ENCODE data around the gene COQ10A. TPM values are rescaled to one million over a fixed set of nuclear protein-coding genes. Genes with fewer than 3 reads are reported as not detected.

Gene COQ10A
- 10 to 100 TPM; 11.0 to 21.2 (median 15.5) TPM for polyA plus RNA-seq (ENCODE audit: insufficient read length in 4 of 4)

DNA sequence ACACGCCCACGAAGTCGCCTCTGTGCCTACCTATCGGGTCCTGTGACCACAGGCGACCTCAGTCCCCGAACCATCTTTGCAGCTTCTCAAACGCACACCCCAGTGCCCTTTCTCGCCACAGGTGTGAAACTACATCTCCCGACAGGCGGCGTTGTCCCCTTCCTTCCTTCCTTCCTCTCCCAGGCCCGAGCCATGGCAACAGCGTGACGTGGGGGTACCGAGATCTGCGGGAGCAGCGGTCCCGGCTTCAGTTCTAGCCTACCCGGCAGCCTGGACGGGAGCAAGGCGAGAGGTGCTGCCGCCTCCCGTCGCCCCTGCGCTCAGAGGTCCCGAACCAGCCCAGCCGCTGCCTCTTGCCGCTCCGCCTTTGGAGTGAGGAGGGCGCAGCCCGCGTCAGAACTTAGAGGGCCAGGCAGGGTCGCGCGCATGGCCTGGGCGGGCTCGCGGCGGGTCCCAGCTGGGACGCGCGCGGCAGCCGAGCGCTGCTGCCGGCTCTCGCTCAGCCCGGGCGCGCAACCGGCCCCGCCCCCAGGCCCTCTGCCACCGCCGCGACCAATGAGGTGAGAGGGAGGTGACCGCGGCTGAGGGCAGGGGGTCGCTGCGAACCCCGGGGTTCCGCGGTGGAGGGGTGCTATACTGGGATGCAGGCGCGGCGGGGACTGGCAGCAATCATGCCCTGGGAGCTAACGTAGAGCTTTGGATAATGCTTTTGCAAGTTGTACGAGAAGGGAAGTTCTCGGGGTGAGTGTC lies at the start of gene COQ10A:
Gene COQ10A (plus strand): TSS at position 250 of the 750 bp plus-strand sequence. CDS start 177 bp downstream, at position 427.
- peak; percentile 76 to 82 (median 81) for DNase-seq (ENCODE audit: low read depth in 4 of 4, low spot score in 3 of 4)

- DNase-seq (ENCODE audit: low read depth in 4 of 4, low spot score in 3 of 4), result no peak
Observed at GRCh38 chr12:56219840-56220239, 46.9 kb upstream of the COQ10A start.

- no peak for DNase-seq (ENCODE audit: low read depth in 4 of 4, low spot score in 3 of 4)
Observed at GRCh38 chr12:56220611-56221231, 46.0 kb upstream of the COQ10A start.

DNA sequence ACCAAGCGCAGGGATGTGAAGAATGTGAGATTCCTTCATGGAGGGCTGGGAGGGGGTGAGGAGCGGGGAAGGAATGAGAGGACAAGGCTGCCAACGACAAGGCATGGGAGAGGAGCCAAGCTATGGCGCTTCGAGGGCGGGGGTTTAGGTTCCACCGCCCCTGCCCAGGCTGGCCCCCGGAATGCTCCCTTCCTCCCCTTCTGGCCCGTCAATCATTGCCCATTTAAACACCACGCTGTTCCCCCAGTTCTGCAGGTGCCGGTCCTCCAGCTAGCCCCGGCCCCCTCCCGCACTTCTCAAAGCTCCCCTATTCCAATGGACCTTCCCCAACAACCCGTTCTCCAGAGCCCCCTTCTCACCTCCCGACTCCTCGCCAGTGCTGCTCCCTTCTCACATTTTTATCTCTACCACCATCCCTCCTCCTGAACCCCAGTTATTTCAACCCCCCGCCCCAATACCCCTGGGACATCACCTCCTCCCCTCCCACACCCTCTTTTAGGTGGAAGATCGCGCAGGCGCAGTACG lies 45.4 kb upstream of the COQ10A start:
- peak in 2 of 4 donors; percentile 49 to 51 for DNase-seq (ENCODE audit: low read depth in 4 of 4, low spot score in 3 of 4)

GRCh38 chr12:56221757-56222530 lies 44.8 kb upstream of the COQ10A start, which contains the start of gene RNF41:
TSS of gene RNF41 (minus strand) at chr12:56221922. CDS start at chr12:56214047, 7,875 bp downstream.
- peak; percentile 93 to 97 (median 96) for DNase-seq (ENCODE audit: low read depth in 4 of 4, low spot score in 3 of 4)

- no peak for DNase-seq (ENCODE audit: low read depth in 4 of 4, low spot score in 3 of 4)
Observed at GRCh38 chr12:56222531-56222895, 44.2 kb upstream of the COQ10A start.

DNA sequence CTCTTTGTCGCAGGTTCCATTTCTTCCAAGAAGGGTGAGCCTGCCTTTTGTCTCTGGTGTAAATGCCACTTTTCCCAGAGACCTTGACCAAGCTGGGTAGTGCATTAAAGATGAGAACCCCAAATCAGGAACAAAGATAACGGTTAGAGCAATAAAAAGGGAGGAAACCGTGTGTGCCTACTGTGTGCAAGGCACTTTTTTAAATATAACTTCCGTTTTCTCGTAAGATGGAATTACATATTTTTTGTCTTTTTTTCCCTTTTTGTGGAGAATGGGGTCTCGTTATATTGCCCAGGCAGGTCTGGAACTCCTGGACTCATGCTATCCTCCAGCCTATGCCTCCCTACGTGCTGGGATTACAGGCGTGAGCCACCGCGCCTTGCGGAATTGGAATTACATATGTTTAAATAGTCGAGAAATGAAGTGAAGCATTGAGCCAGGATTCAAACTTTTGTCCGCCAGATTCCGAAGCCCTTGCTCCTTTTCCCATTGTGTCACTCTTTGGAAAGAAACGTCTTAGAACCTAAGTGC lies 43.1 kb upstream of the COQ10A start:
- DNase-seq (ENCODE audit: low read depth in 4 of 4, low spot score in 3 of 4), result no peak

- DNase-seq (ENCODE audit: low read depth in 4 of 4, low spot score in 3 of 4), result peak; percentile 91 to 96 (median 96)
Observed at GRCh38 chr12:56224102-56224701, 42.5 kb upstream of the COQ10A start, which contains the start of gene NABP2. TSS of gene NABP2 (plus strand) at chr12:56224342. CDS start at chr12:56224857, 515 bp downstream.

DNA sequence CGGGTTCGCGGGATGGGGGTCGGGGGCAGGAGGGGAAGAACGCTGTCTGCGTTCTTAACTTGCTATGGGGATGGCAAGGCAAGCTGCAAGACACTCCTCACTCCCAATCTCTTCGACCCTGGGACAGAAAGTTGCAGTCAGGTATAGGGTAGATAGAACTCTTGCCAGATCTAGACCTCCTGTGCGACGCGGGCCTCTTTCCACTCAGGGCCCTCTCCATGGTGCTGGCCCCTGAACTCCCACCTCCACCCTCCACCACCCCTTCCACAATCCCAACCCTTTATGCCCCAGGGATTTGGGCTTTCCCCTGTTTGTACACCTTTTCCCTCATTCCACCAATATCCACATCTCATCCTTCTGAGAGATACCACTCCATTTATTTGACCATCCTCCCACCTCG lies 41.8 kb upstream of the COQ10A start:
- DNase-seq (ENCODE audit: low read depth in 4 of 4, low spot score in 3 of 4), result no peak

DNA sequence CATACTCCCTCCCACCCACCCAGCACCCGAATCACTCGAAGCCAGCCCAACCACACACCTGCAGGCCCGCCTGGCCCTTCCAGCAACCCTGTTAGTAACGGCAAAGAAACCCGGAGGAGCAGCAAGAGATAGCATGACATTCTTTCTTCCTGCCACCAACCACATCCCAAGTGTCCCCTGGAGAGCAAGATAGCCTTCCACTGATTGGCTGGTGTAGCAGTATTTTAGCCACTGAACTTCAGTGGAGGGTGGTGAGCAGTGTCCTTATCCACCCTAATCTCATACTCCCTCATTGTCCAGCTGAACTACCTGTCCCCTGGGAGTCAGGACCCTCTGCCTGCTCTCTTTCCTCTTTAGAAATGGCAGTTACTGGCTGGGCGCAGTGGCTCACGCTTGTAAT lies 37.7 kb upstream of the COQ10A start:
- DNase-seq (ENCODE audit: low read depth in 4 of 4, low spot score in 3 of 4), result no peak

GRCh38 chr12:56229916-56230431 lies 36.8 kb upstream of the COQ10A start, which contains the start of gene SLC39A5:
TSS of gene SLC39A5 (plus strand) at chr12:56230051. CDS start at chr12:56231275, 1,224 bp downstream.
- DNase-seq (ENCODE audit: low read depth in 4 of 4, low spot score in 3 of 4), result no peak

- DNase-seq (ENCODE audit: low read depth in 4 of 4, low spot score in 3 of 4), result no peak
Observed at GRCh38 chr12:56230432-56231183, 36.1 kb upstream of the COQ10A start.

GRCh38 chr12:56231184-56231582 lies 35.6 kb upstream of the COQ10A start:
- DNase-seq (ENCODE audit: low read depth in 4 of 4, low spot score in 3 of 4), result no peak

DNA sequence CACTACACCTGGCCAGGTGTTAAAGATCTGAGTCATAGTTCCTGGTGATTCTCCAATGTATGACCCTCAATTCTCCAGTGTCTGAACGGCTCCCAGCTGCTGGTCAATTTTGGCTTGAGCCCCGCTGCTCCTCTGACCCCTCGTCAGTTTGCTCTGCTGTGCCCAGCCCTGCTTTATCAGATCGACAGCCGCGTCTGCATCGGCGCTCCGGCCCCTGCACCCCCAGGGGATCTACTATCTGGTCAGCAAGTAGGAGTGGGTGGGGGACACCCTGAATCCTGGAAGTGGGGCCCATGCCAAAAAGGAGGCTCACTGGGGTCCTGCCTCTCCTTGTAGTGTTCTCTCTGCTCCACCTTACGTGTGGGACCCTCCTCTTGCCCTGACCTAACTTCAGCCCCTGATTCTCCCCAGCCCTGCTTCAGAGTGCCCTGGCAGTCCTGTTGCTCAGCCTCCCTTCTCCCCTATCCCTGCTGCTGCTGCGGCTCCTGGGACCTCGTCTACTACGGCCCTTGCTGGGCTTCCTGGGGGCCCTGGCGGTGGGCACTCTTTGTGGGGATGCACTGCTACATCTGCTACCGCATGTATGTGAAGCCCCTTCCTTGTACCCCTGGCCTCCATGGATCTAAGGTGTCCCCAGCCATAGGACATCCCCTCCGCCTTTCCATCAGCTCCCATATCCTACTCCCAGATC lies 31.9 kb upstream of the COQ10A start:
- no peak for DNase-seq (ENCODE audit: low read depth in 4 of 4, low spot score in 3 of 4)

GRCh38 chr12:56236091-56236490 lies 30.7 kb upstream of the COQ10A start:
- DNase-seq (ENCODE audit: low read depth in 4 of 4, low spot score in 3 of 4), result no peak

GRCh38 chr12:56236985-56237384 lies 29.8 kb upstream of the COQ10A start:
- DNase-seq (ENCODE audit: low read depth in 4 of 4, low spot score in 3 of 4), result no peak

DNA sequence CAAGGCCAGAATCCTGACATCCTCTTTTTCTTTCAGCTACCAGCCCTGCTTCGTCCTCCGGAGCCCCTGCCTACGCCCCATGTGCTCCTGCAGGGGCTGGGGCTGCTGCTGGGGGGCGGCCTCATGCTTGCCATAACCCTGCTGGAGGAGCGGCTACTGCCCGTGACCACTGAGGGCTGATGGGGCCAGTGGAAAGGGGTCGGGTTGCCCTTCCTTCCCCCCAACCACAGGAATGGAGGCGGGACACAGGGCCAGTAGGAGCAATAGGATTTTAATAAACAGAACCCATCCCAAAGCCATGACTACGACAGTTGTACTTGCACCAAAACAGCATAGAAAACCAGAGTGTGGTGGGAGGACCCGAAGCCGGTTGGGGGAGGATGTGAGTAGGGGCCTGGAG lies 29.2 kb upstream of the COQ10A start:
- no peak for DNase-seq (ENCODE audit: low read depth in 4 of 4, low spot score in 3 of 4)

- no peak for DNase-seq (ENCODE audit: low read depth in 4 of 4, low spot score in 3 of 4)
Observed at GRCh38 chr12:56241424-56242303, 25.1 kb upstream of the COQ10A start.

Data from left renal pelvis (tissue), 4 donors.